WTC11 (cell line): ENCODE results near the gene FLOT2.

ENCODE experiments used
- ZNF138 ChIP-seq: sonication (generic); formaldehyde crosslinking; conservative IDR thresholded peaks from 2 replicates; pipeline ENCODE4 v1.8.1; 2022; ENCODE audit warnings: mild to moderate bottlenecking, moderate library complexity, missing genetic modification reagents
- TF ChIP-seq, protein P1 (sequence below): sonication (generic); formaldehyde crosslinking; IDR thresholded peaks from 2 replicates; pipeline ENCODE4 v1.8.0; 2022; ENCODE audit warnings: missing genetic modification reagents
- TF ChIP-seq, protein P2 (sequence below): fragments of 200-600 bp; IDR thresholded peaks from 2 replicates; pipeline ENCODE4 v1.8.0; 2022; ENCODE audit warnings: antibody characterized with exemption

DNA sequence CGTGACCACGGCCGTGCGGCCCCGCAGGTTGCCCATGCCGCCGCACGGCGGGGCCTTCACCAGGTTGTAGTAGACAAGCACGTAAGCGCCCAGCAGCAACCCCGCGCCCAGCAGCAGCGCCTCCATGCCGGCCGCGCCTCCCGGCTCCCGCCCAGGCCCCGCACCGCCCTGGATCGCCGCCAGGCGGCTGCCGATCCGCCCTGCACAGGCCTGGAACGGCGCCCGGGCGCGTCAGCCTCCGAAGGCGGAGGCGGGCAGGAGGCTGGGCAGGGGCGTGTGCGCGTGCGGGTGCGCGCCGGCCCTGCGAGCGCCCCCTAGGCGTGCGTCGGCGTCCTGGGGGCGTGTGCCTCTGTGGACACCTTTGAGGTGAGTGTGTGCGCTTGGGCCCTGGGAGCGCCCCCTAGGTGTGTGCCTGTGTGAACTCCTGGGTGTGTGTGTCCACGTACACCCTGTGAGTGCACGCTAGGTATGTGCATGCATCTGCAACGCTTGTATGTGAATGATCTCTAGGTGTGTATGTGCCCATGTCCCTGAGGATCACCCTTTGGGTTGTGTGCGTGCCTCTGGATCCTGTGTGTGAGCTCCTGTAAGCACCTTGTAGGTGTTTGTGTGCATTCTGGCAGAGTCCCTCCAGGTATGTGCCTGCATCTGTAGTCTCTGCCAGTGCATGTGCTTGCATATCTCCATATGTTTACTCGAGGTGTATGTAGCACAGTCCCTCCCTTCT, 5.4 kb upstream of the FLOT2 start, which contains the start of gene DHRS13:
- no peak for TF ChIP-seq ZNF138 (CRISPR knock-in tag)
- TF ChIP-seq, protein P1, sequence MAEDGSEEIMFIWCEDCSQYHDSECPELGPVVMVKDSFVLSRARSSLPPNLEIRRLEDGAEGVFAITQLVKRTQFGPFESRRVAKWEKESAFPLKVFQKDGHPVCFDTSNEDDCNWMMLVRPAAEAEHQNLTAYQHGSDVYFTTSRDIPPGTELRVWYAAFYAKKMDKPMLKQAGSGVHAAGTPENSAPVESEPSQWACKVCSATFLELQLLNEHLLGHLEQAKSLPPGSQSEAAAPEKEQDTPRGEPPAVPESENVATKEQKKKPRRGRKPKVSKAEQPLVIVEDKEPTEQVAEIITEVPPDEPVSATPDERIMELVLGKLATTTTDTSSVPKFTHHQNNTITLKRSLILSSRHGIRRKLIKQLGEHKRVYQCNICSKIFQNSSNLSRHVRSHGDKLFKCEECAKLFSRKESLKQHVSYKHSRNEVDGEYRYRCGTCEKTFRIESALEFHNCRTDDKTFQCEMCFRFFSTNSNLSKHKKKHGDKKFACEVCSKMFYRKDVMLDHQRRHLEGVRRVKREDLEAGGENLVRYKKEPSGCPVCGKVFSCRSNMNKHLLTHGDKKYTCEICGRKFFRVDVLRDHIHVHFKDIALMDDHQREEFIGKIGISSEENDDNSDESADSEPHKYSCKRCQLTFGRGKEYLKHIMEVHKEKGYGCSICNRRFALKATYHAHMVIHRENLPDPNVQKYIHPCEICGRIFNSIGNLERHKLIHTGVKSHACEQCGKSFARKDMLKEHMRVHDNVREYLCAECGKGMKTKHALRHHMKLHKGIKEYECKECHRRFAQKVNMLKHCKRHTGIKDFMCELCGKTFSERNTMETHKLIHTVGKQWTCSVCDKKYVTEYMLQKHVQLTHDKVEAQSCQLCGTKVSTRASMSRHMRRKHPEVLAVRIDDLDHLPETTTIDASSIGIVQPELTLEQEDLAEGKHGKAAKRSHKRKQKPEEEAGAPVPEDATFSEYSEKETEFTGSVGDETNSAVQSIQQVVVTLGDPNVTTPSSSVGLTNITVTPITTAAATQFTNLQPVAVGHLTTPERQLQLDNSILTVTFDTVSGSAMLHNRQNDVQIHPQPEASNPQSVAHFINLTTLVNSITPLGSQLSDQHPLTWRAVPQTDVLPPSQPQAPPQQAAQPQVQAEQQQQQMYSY, result no peak
- TF ChIP-seq, protein P2, sequence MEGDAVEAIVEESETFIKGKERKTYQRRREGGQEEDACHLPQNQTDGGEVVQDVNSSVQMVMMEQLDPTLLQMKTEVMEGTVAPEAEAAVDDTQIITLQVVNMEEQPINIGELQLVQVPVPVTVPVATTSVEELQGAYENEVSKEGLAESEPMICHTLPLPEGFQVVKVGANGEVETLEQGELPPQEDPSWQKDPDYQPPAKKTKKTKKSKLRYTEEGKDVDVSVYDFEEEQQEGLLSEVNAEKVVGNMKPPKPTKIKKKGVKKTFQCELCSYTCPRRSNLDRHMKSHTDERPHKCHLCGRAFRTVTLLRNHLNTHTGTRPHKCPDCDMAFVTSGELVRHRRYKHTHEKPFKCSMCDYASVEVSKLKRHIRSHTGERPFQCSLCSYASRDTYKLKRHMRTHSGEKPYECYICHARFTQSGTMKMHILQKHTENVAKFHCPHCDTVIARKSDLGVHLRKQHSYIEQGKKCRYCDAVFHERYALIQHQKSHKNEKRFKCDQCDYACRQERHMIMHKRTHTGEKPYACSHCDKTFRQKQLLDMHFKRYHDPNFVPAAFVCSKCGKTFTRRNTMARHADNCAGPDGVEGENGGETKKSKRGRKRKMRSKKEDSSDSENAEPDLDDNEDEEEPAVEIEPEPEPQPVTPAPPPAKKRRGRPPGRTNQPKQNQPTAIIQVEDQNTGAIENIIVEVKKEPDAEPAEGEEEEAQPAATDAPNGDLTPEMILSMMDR, result peak; percentile 100
